ENCODE results near the gene ARHGAP10.

The ARHGAP10 gene

DNA sequence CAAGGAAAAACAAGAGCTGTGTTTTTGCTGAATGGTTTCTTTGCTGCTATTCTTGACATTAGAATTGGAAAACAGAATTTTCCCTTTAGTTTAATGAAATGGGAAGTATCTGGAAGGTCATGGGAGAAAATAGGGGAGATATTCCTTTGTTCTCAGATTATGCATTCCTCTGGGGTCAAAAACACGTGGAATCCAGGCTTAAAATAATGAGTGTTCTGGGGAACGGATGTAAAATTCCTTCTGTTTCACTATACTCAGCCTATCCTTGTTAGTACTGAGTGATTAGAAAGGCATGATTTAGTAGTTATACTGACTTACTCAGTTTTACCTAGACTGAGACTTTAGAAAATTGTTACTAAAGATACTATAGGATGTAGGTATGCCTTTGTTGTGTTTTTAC is 107.3 kb downstream of the ARHGAP10 start:
- no peak overlapping the region for H3K4me3 ChIP-seq (ENCODE audit: low read depth, low read length)
- no peaks in the 10 kb centered on the region for H3K9me3 ChIP-seq (ENCODE audit: control insufficient read depth, insufficient read depth, low read depth, low read length)
- no peaks in the 10 kb centered on the region for H3K27me3 ChIP-seq (ENCODE audit: control insufficient read depth, insufficient read depth, low read length)
- no peaks in the 10 kb centered on the region for H3K36me3 ChIP-seq (ENCODE audit: control insufficient read depth, insufficient read depth, low read length)
- H3K9ac ChIP-seq (ENCODE audit: low read length): no peak overlapping the region
- H3K4me1 ChIP-seq (ENCODE audit: control insufficient read depth, insufficient read depth, low read length): peaks cover 17% of the 10 kb centered on the region; the same call in 1 of the 2 replicates
- no peak overlapping the region for H3K27ac ChIP-seq (ENCODE audit: low read depth, low read length)

DNA sequence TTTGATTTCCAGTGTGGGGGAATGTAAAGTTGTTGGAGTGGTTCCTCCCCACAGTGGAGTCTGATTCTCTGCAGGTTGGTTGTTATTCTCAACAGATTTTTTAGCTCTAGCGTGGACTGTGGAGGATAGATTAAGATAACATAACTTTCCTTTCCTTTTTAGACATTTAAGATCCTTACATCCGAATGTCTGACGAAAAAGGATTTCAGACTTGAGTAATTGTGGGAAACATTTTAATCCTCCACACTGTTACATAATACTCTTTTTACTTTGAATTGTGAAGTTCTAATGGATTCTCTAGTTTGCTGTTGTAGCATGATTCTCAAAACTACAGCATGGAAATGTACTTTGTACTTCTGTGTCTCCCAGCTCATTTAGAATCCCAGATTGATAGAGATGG is 107.8 kb downstream of the ARHGAP10 start:
- Histone ChIP-seq H3K27ac (ENCODE audit: low read depth, low read length) (no peak overlapping the region), H3K36me3 (ENCODE audit: control insufficient read depth, insufficient read depth, low read length) (no peaks in the 10 kb centered on the region), H3K27me3 (ENCODE audit: control insufficient read depth, insufficient read depth, low read length) (no peaks in the 10 kb centered on the region), H3K9me3 (ENCODE audit: control insufficient read depth, insufficient read depth, low read depth, low read length) (no peaks in the 10 kb centered on the region), H3K4me3 (ENCODE audit: low read depth, low read length) (no peak overlapping the region), H3K4me1 (ENCODE audit: control insufficient read depth, insufficient read depth, low read length) (peaks cover 19% of the 10 kb centered on the region; the same call in 1 of the 2 replicates), H3K9ac (ENCODE audit: low read length) (no peak overlapping the region)

DNA sequence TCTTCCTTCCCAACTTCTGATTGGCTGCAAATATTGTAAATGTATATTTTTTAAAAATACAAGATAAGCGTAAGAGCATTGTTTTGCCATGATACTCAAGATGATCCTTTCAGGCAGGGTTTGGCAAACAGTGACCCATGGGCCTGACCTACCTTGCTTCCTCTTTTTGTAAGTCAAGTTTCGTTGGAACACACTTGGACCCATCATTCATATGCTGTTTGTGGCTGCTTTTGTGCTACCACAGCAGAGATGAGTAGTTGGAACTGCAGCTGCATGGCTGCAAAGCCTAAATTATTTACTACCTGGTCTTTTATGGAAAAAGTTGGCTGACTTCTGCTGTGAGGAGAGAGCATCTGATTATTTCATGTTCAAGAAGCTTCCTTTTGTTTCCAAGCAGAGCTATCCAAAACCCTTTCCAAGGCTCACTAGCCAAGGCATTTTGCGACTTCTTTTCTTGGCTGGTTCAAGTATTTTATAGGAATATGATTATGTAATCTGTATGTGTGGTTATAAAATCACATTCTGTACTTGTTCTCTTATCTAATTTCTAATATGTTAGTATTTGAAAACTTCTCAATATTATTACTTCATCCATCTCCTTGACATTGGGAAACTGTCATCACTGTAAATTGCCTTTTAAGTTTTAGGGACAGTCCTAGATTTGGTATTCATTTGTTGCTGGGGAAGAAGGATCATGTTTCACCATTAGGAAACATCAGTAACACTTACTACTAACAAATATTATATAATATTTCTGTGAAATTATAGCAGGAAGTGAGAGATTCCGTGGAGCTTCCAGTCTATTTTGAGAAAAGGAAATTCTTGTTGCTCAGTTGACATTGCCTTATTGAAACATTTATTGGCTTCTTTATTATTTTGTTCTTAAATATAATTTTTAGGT is 109.2 kb downstream of the ARHGAP10 start:
- H3K9me3 ChIP-seq (ENCODE audit: control insufficient read depth, insufficient read depth, low read depth, low read length): no peaks in the 10 kb centered on the region
- H3K9ac ChIP-seq (ENCODE audit: low read length): no peak overlapping the region
- H3K4me3 ChIP-seq (ENCODE audit: low read depth, low read length): no peak overlapping the region
- no peaks in the 10 kb centered on the region for H3K36me3 ChIP-seq (ENCODE audit: control insufficient read depth, insufficient read depth, low read length)
- H3K27me3 ChIP-seq (ENCODE audit: control insufficient read depth, insufficient read depth, low read length): no peaks in the 10 kb centered on the region
- peaks cover 12% of the 10 kb centered on the region for H3K4me1 ChIP-seq (ENCODE audit: control insufficient read depth, insufficient read depth, low read length)
- no peak overlapping the region for H3K27ac ChIP-seq (ENCODE audit: low read depth, low read length)

DNA sequence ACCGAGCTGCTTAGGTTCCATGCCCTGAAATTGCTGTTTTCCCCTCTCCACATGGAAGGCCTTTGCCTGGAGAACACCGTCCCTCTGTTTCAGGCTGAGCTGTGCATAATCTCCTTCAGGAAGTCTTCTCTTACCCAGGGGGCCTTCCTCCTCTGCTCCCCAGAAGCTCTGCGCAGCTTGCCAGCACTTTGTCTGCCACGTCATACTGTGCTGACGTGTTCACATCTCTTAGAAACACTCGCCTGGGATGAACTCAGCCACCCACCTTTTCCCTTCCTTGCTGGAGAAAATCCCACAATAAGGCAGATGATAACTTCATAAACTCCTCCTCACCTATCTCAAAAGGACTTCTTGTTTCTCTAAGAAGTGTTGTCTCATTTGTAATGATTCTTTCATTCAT is 110.7 kb downstream of the ARHGAP10 start:
- Histone ChIP-seq H3K27ac (ENCODE audit: low read depth, low read length) (no peak overlapping the region), H3K4me3 (ENCODE audit: low read depth, low read length) (no peak overlapping the region), H3K4me1 (ENCODE audit: control insufficient read depth, insufficient read depth, low read length) (peaks cover 21% of the 10 kb centered on the region), H3K27me3 (ENCODE audit: control insufficient read depth, insufficient read depth, low read length) (no peaks in the 10 kb centered on the region), H3K36me3 (ENCODE audit: control insufficient read depth, insufficient read depth, low read length) (no peaks in the 10 kb centered on the region), H3K9me3 (ENCODE audit: control insufficient read depth, insufficient read depth, low read depth, low read length) (no peaks in the 10 kb centered on the region), H3K9ac (ENCODE audit: low read length) (no peak overlapping the region)

DNA sequence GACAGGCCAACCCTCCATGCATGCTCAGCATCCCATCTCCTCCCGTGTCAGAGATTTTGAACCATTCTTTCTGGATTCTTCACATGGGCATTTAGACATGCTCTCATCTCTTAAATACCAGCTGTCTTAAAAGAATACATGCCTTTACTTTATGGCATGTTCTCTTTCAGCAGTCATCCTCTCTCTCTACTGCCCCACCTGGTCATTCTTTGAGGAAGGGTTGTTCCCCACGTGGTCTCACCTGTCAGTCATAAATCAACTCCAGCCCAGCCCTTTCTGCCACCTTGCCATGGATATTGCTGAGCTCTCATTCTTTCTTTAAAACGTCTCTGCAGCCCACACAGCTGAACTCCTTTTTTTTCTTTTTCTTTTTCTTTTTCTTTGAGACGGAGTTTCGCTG is 111.3 kb downstream of the ARHGAP10 start:
- no peak overlapping the region for H3K9ac ChIP-seq (ENCODE audit: low read length)
- H3K36me3 ChIP-seq (ENCODE audit: control insufficient read depth, insufficient read depth, low read length): no peaks in the 10 kb centered on the region
- peaks cover 23% of the 10 kb centered on the region for H3K4me1 ChIP-seq (ENCODE audit: control insufficient read depth, insufficient read depth, low read length)
- no peaks in the 10 kb centered on the region for H3K9me3 ChIP-seq (ENCODE audit: control insufficient read depth, insufficient read depth, low read depth, low read length)
- no peaks in the 10 kb centered on the region for H3K27me3 ChIP-seq (ENCODE audit: control insufficient read depth, insufficient read depth, low read length)
- no peak overlapping the region for H3K27ac ChIP-seq (ENCODE audit: low read depth, low read length)
- H3K4me3 ChIP-seq (ENCODE audit: low read depth, low read length): no peak overlapping the region

DNA sequence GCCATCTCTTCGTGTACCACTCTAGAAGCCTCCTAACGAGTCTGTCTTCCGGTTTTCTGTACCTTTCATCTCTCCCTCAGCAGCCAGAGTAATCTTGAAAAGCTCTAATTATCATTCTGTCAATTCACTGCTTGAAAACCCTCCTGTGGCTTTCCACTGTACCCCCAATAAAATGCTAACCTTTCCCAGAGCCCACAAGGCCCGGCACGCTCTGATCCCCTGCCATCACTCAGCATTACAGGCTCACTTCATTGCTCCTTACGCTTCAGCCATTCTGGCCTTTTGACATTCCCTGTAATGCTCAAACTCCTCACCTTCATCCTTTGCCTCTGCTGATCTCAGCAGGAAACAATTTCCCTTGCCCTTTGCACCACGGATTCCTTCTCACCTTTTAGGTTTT is 112.9 kb downstream of the ARHGAP10 start:
- Histone ChIP-seq H3K9ac (ENCODE audit: low read length) (no peak overlapping the region), H3K27ac (ENCODE audit: low read depth, low read length) (no peak overlapping the region), H3K4me1 (ENCODE audit: control insufficient read depth, insufficient read depth, low read length) (peaks cover 25% of the 10 kb centered on the region), H3K4me3 (ENCODE audit: low read depth, low read length) (no peak overlapping the region), H3K9me3 (ENCODE audit: control insufficient read depth, insufficient read depth, low read depth, low read length) (no peaks in the 10 kb centered on the region), H3K36me3 (ENCODE audit: control insufficient read depth, insufficient read depth, low read length) (no peaks in the 10 kb centered on the region), H3K27me3 (ENCODE audit: control insufficient read depth, insufficient read depth, low read length) (no peaks in the 10 kb centered on the region)

DNA sequence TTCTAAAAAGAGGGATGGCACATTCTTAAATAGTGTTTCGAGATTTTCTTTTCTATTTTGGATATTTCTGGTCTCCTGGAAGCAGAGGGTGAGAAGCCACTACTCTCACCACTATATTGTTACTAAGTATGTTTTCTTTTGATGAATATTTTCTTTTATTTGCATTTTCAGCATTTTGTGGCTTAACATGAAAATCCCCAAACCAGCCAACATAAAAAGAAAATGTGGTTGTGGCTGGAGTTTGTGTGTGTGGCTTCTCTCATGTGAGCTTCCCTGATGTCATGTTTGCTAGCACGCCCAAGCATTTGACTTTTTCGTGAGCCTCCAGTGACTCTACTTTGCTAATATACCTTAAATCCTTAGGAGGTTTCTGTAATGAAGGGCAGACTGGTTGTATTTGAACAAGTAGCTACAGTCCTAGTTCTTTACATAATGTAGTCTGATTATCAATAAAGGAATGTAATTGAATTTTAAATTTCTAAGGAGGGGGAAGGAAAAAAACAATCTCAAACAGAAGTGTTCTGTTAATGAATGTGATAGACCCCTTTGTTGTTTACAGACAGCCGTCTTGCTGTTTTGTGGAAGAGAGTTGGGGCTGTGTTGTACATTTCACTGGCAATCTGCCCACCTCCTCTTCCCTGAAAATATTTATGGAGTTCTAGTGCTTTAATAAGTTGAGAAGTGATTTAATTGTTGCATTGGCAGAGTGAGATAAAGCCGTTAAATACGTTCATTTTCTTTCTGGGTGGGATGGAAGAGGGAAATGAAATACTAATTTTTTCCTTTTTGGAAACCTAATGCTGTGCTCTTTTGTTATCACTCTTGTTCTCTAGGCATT is 114.6 kb downstream of the ARHGAP10 start:
- Histone ChIP-seq H3K9me3 (ENCODE audit: control insufficient read depth, insufficient read depth, low read depth, low read length) (0 out of 2 replicates have a peak, but pooled peaks cover 3% of the 10 kb centered on the region), H3K27me3 (ENCODE audit: control insufficient read depth, insufficient read depth, low read length) (no peaks in the 10 kb centered on the region), H3K27ac (ENCODE audit: low read depth, low read length) (no peak overlapping the region), H3K36me3 (ENCODE audit: control insufficient read depth, insufficient read depth, low read length) (no peaks in the 10 kb centered on the region), H3K4me1 (ENCODE audit: control insufficient read depth, insufficient read depth, low read length) (peaks cover 25% of the 10 kb centered on the region), H3K4me3 (ENCODE audit: low read depth, low read length) (no peak overlapping the region), H3K9ac (ENCODE audit: low read length) (no peak overlapping the region)

DNA sequence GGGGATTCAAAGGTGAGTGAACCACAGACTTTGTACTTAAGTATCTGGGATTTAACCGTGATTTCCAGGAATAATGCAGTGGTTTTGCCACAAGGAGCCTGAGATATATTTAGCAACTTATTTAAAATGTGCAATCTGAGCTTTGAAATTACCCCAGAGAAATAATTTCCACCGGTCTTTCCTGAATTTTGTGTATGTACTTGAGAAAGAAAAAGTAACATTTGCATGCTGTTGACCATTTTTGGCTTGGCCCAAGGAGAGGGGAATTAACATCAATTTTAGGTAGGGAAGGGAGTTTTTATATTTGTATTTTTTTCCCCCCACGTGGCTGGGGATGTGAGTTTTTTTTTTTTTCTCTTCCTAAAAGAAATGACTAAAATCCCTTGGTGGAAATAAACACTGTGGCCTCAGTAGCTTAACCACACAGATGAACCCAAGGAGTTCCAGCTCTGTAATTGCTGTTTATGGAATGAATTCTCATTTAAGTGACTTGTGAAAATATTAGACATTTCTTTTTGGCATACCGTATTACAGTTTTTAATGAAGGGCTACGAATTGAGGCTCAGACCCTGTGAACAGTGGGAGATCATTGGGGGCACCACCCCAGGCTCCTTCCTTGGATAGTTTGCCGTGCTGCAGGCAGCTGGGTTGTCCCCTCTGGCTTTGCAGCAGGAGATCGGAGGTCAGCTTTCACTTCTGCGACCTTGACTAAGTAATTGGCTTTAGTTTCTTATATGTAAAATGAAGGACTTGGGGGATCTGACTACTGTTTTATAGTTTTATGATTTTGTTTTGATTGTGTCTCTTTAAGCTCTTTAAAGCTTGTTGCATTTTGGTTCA is 116.1 kb downstream of the ARHGAP10 start:
- Histone ChIP-seq H3K27ac (ENCODE audit: low read depth, low read length) (no peak overlapping the region), H3K4me1 (ENCODE audit: control insufficient read depth, insufficient read depth, low read length) (peaks cover 25% of the 10 kb centered on the region), H3K36me3 (ENCODE audit: control insufficient read depth, insufficient read depth, low read length) (no peaks in the 10 kb centered on the region), H3K9me3 (ENCODE audit: control insufficient read depth, insufficient read depth, low read depth, low read length) (0 out of 2 replicates have a peak, but pooled peaks cover 3% of the 10 kb centered on the region), H3K27me3 (ENCODE audit: control insufficient read depth, insufficient read depth, low read length) (no peaks in the 10 kb centered on the region), H3K4me3 (ENCODE audit: low read depth, low read length) (no peak overlapping the region), H3K9ac (ENCODE audit: low read length) (no peak overlapping the region)

DNA sequence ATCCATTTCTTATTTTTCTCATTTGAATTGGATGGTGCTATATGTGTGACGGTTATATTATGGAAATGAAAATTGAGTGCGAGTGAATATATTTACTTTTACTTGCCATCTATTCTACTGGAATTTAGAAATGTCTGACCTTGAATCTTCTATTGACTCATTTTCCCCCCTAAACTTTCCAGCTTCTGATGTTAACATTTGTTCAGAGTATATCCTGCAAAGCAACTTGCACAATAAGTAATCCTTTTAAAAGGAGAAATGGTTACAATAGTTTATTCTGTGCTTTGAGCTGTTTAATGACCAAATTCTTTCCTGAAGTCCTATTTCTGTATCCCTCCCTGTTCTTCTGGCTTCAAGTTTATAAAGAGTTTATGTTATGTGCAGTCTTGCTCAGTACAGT is 116.7 kb downstream of the ARHGAP10 start:
- Histone ChIP-seq H3K27ac (ENCODE audit: low read depth, low read length) (no peak overlapping the region), H3K4me1 (ENCODE audit: control insufficient read depth, insufficient read depth, low read length) (peaks cover 25% of the 10 kb centered on the region), H3K27me3 (ENCODE audit: control insufficient read depth, insufficient read depth, low read length) (no peaks in the 10 kb centered on the region), H3K36me3 (ENCODE audit: control insufficient read depth, insufficient read depth, low read length) (no peaks in the 10 kb centered on the region), H3K9me3 (ENCODE audit: control insufficient read depth, insufficient read depth, low read depth, low read length) (0 out of 2 replicates have a peak, but pooled peaks cover 3% of the 10 kb centered on the region), H3K4me3 (ENCODE audit: low read depth, low read length) (no peak overlapping the region), H3K9ac (ENCODE audit: low read length) (no peak overlapping the region)

DNA sequence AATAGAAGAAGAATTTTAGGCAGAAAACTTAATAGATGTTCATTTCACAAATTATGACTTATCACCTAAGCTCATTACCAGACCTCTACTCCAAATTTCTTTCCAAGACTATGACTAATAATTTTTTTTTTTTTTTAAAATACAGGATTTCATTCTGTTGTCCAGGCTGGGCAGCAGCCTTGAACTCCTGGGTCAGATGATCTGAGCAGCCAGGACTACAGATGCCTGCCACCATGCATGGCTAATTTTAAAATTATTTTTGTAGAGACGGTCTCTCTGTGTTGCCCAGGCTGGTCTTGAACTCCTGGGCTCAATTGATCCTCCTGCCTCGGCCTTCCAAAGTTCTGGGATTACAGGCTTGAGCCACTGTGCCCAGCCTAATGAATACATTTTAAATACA is 119.2 kb downstream of the ARHGAP10 start:
- H3K4me1 ChIP-seq (ENCODE audit: control insufficient read depth, insufficient read depth, low read length): peaks cover 15% of the 10 kb centered on the region
- H3K27me3 ChIP-seq (ENCODE audit: control insufficient read depth, insufficient read depth, low read length): no peaks in the 10 kb centered on the region
- no peak overlapping the region for H3K4me3 ChIP-seq (ENCODE audit: low read depth, low read length)
- H3K9me3 ChIP-seq (ENCODE audit: control insufficient read depth, insufficient read depth, low read depth, low read length): 0 out of 2 replicates have a peak, but pooled peaks cover 3% of the 10 kb centered on the region
- no peaks in the 10 kb centered on the region for H3K36me3 ChIP-seq (ENCODE audit: control insufficient read depth, insufficient read depth, low read length)
- no peak overlapping the region for H3K9ac ChIP-seq (ENCODE audit: low read length)
- no peak overlapping the region for H3K27ac ChIP-seq (ENCODE audit: low read depth, low read length)

All from HUES6 (cell line).